ENCODE results near the gene UNC13D.

GRCh38 chr17:75835654-75835987 lies 8.6 kb downstream of the UNC13D start:
- no peak for TF ChIP-seq EZH2phosphoT487 (conservative IDR thresholded peaks at IDR 0.05; ENCODE audit: low read length)
- TF ChIP-seq, protein P1, sequence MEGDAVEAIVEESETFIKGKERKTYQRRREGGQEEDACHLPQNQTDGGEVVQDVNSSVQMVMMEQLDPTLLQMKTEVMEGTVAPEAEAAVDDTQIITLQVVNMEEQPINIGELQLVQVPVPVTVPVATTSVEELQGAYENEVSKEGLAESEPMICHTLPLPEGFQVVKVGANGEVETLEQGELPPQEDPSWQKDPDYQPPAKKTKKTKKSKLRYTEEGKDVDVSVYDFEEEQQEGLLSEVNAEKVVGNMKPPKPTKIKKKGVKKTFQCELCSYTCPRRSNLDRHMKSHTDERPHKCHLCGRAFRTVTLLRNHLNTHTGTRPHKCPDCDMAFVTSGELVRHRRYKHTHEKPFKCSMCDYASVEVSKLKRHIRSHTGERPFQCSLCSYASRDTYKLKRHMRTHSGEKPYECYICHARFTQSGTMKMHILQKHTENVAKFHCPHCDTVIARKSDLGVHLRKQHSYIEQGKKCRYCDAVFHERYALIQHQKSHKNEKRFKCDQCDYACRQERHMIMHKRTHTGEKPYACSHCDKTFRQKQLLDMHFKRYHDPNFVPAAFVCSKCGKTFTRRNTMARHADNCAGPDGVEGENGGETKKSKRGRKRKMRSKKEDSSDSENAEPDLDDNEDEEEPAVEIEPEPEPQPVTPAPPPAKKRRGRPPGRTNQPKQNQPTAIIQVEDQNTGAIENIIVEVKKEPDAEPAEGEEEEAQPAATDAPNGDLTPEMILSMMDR (IDR thresholded peaks at IDR 0.05; ENCODE audit: insufficient read depth, low read length, poor library complexity, severe bottlenecking) = no peak
